GM06990 (cell line): ENCODE results near the gene PKM.

ENCODE experiments used
- DNase-seq: peaks from one replicate; pipeline ENCODE4 v3.0.0-alpha.2; 2011; ENCODE audit not compliant: insufficient read length; ENCODE audit errors: extremely low read depth
- H3K27me3 ChIP-seq: replicated peaks from 2 replicates; pipeline ENCODE4 v1.6.0; 2011; ENCODE audit warnings: low read length; ENCODE audit not compliant: control insufficient read depth, insufficient read depth
- H3K36me3 ChIP-seq: 2 replicates; pipeline ENCODE4 v1.5.1; 2011; ENCODE audit warnings: low read length; ENCODE audit not compliant: control insufficient read depth, insufficient read depth
- H3K4me3 ChIP-seq: replicated peaks from 2 replicates; pipeline ENCODE4 v1.5.1; 2011; ENCODE audit warnings: low read depth, mild to moderate bottlenecking, control low read depth, low read length
- CTCF ChIP-seq: IDR thresholded peaks from 2 replicates; pipeline ENCODE4 v1.5.1; 2011; ENCODE audit warnings: low read length, control low read depth, mild to moderate bottlenecking, inconsistent platforms; ENCODE audit not compliant: insufficient read depth, poor library complexity, severe bottlenecking

PKM gene

GRCh38 chr15:72252663-72253299 lies 21.8 kb upstream of the PKM start:
- no peak for TF ChIP-seq CTCF
- no peaks in the 10 kb centered on the region for H3K27me3 ChIP-seq
- no peak for DNase-seq
- peaks cover 21% of the 10 kb centered on the region for H3K36me3 ChIP-seq
- H3K4me3 ChIP-seq: no peak overlapping the region

GRCh38 chr15:72249142-72249810 lies 18.3 kb upstream of the PKM start:
- DNase-seq: no peak
- no peak for TF ChIP-seq CTCF
- peaks cover 17% of the 10 kb centered on the region for H3K36me3 ChIP-seq
- no peaks in the 10 kb centered on the region for H3K27me3 ChIP-seq
- H3K4me3 ChIP-seq: no peak overlapping the region

GRCh38 chr15:72248514-72248913 lies 17.5 kb upstream of the PKM start:
- no peak for TF ChIP-seq CTCF
- Histone ChIP-seq H3K27me3 (no peaks in the 10 kb centered on the region), H3K36me3 (peaks cover 17% of the 10 kb centered on the region), H3K4me3 (no peak overlapping the region)
- no peak for DNase-seq

GRCh38 chr15:72242775-72243370 lies 11.9 kb upstream of the PKM start:
- DNase-seq: no peak
- H3K27me3 ChIP-seq: no peaks in the 10 kb centered on the region
- peaks cover 16% of the 10 kb centered on the region for H3K36me3 ChIP-seq
- no peak overlapping the region for H3K4me3 ChIP-seq
- TF ChIP-seq CTCF: no peak

GRCh38 chr15:72239652-72240051 lies 8.7 kb upstream of the PKM start:
- H3K36me3 ChIP-seq: peaks cover 16% of the 10 kb centered on the region
- TF ChIP-seq CTCF: no peak

More at GRCh38 chr15:72239652-72240051, 8.7 kb upstream of the PKM start:
- no peak for DNase-seq
- Histone ChIP-seq H3K4me3 (no peak overlapping the region), H3K27me3 (no peaks in the 10 kb centered on the region)
